HCT116 (cell line): ENCODE measurements around the gene ZNF474. TPM values are rescaled to one million over a fixed set of nuclear protein-coding genes. Genes with fewer than 3 reads are reported as not detected.

ENCODE experiments used
- ATAC-seq: fragments of 200-7000 bp; cut with Tn5 transposase; 2 replicates; pipeline ENCODE4 v1.9.1; 2020; ENCODE audit warnings: mild to moderate bottlenecking, moderate library complexity
- BruUV-seq: library from RNA; stranded (reverse); fragments of 400-500 nt; replicated peaks from 2 replicates; lab custom pipeline; 2021; lab: Mats Ljungman, UMichigan
- CTCF ChIA-PET: fragments of 300-600 bp; sonication (Branson Sonifier 250); formaldehyde crosslinking; loops from one replicate; lab custom pipeline; 2021; ENCODE audit warnings: antibody characterized with exemption; lab: Charles Lee
- POLR2A ChIA-PET: fragments of 300-600, 350-600 bp; sonication (Branson Sonifier 250); formaldehyde crosslinking; loops from one replicate; lab custom pipeline; 2021; ENCODE audit warnings: antibody characterized with exemption; lab: Charles Lee
- RAD21 ChIA-PET, 2 experiments: fragments of 300-600 bp; sonication (Branson Sonifier 250); formaldehyde crosslinking; loops; one replicate each; lab custom pipeline; 2023; ENCODE audit warnings: low total read pairs in 2 of 2; ENCODE audit not compliant: uncharacterized antibody in 2 of 2, unreplicated experiment in 2 of 2, low non-redundant PET in 1 of 2; lab: Charles Lee
- DNase-seq: peaks from one replicate; pipeline ENCODE4 v3.0.0-alpha.2; 2010; ENCODE audit warnings: low read depth, low spot score
- H2AFZ ChIP-seq: fragments of 200-600 bp; shearing (Covaris generic), sonication (generic); 2 replicates; pipeline ENCODE4 v1.6.1; 2017; ENCODE audit warnings: low read depth, mixed run types, mixed read lengths, antibody characterized with exemption, low read length; ENCODE audit not compliant: poor library complexity, severe bottlenecking
- H3K27ac ChIP-seq: 2 replicates; pipeline ENCODE4 v1.5.1; 2012; ENCODE audit warnings: low read depth, low read length
- H3K27me3 ChIP-seq: fragments of 200-600 bp; sonication (generic); 2 replicates; pipeline ENCODE4 v1.6.1; 2016; ENCODE audit warnings: mixed run types, low read length, mixed read lengths; ENCODE audit not compliant: insufficient read depth
- H3K36me3 ChIP-seq, 2 experiments: fragments of 200-500 bp in 1 of 2; fragments of 200-600 bp in 1 of 2; sonication (Bioruptor generic) in 1 of 2; sonication (generic) in 1 of 2; 2 replicates each; pipeline versions ENCODE4 v1.5.1 to v1.6.1; 2014 to 2016; ENCODE audit warnings: low read length in 2 of 2, inconsistent platforms in 1 of 2, mixed read lengths in 1 of 2, mixed run types in 1 of 2; ENCODE audit not compliant: insufficient read depth in 2 of 2, control insufficient read depth in 1 of 2
- H3K4me1 ChIP-seq, 2 experiments: fragments of 200-600 bp in 1 of 2; sonication (generic) in 1 of 2; 2 replicates each; pipeline versions ENCODE4 v1.5.1 to v1.6.1; 2012 to 2017; ENCODE audit warnings: low read length in 2 of 2, inconsistent platforms in 1 of 2, mild to moderate bottlenecking in 1 of 2, mixed read lengths in 1 of 2, mixed run types in 1 of 2, moderate library complexity in 1 of 2; ENCODE audit not compliant: insufficient read depth in 2 of 2, control insufficient read depth in 1 of 2
- H3K4me2 ChIP-seq: fragments of 200-600 bp; sonication (generic); 2 replicates; pipeline ENCODE4 v1.6.1; 2017; ENCODE audit warnings: mixed run types, low read length, mixed read lengths
- H3K4me3 ChIP-seq, 2 experiments: fragments of 200-600 bp in 1 of 2; sonication (generic) in 1 of 2; replicated peaks in 1 of 2; 2 replicates each; pipeline ENCODE4 v1.5.1; 2011 to 2016; ENCODE audit warnings: low read length in 2 of 2, control low read depth in 1 of 2, low read depth in 1 of 2, mild to moderate bottlenecking in 1 of 2, mixed read lengths in 1 of 2, mixed run types in 1 of 2
- H3K79me2 ChIP-seq: fragments of 200-600 bp; sonication (generic); 2 replicates; pipeline ENCODE4 v1.6.1; 2017; ENCODE audit warnings: mild to moderate bottlenecking, mixed run types, low read length, moderate library complexity, mixed read lengths; ENCODE audit not compliant: insufficient read depth
- H3K9ac ChIP-seq: fragments of 200-600 bp; sonication (generic); 2 replicates; pipeline ENCODE4 v1.6.1; 2016; ENCODE audit warnings: low read length, mixed read lengths
- H3K9me2 ChIP-seq: fragments of 200-600 bp; sonication (generic), shearing (Covaris generic); 2 replicates; pipeline ENCODE4 v1.6.1; 2017; ENCODE audit warnings: mixed run types, mild to moderate bottlenecking, moderate library complexity; ENCODE audit not compliant: insufficient read depth
- H3K9me3 ChIP-seq, 2 experiments: fragments of 200-500 bp in 1 of 2; fragments of 200-600 bp in 1 of 2; sonication (Bioruptor generic) in 1 of 2; sonication (generic) in 1 of 2; 2 replicates each; pipeline ENCODE4 v1.6.1; 2014 to 2017; ENCODE audit warnings: low read length in 2 of 2, mixed read lengths in 2 of 2, inconsistent platforms in 1 of 2, low read depth in 1 of 2, mild to moderate bottlenecking in 1 of 2, mixed run types in 1 of 2, moderate library complexity in 1 of 2; ENCODE audit not compliant: control insufficient read depth in 1 of 2, insufficient read depth in 1 of 2
- H4K20me1 ChIP-seq: fragments of 200-600 bp; sonication (generic), shearing (Covaris generic); 2 replicates; pipeline ENCODE4 v1.6.1; 2017; ENCODE audit warnings: mixed run types, mild to moderate bottlenecking, moderate library complexity; ENCODE audit not compliant: insufficient read depth
- CEBPB ChIP-seq: IDR thresholded peaks from 2 replicates; pipeline ENCODE4 v1.6.1; 2012; ENCODE audit warnings: low read depth
- CTCF ChIP-seq, 3 experiments: fragments of 200-600 bp in 1 of 3; sonication (generic) in 1 of 3; IDR thresholded peaks in 2 of 3; conservative IDR thresholded peaks in 1 of 3; 2 replicates each; pipeline ENCODE4 v1.5.1; 2012 to 2017; ENCODE audit warnings: low read depth in 2 of 3, low read length in 2 of 3, antibody characterized with exemption in 1 of 3, borderline replicate concordance in 1 of 3, control low read depth in 1 of 3, mild to moderate bottlenecking in 1 of 3, mixed read lengths in 1 of 3, mixed run types in 1 of 3, moderate library complexity in 1 of 3; ENCODE audit not compliant: insufficient read depth in 1 of 3
- EGR1 ChIP-seq: IDR thresholded peaks from 2 replicates; pipeline ENCODE4 v1.6.1; 2012; ENCODE audit warnings: low read depth
- FOSL1 ChIP-seq: IDR thresholded peaks from 2 replicates; pipeline ENCODE4 v1.6.1; 2012; ENCODE audit warnings: low read depth
- JUND ChIP-seq: IDR thresholded peaks from 2 replicates; pipeline ENCODE4 v1.6.1; 2012
- POLR2A ChIP-seq: IDR thresholded peaks from 2 replicates; pipeline ENCODE4 v1.7.0; 2011; ENCODE audit warnings: borderline replicate concordance; ENCODE audit not compliant: insufficient read depth, insufficient read length; ENCODE audit errors: extremely low read depth
- POLR2AphosphoS5 ChIP-seq: IDR thresholded peaks from 2 replicates; pipeline ENCODE4 v1.6.1; 2011; ENCODE audit warnings: mild to moderate bottlenecking, low read depth, low read length, moderate library complexity
- RAD21 ChIP-seq: IDR thresholded peaks from 2 replicates; pipeline ENCODE4 v1.6.1; 2012; ENCODE audit warnings: low read depth, mild to moderate bottlenecking
- SRF ChIP-seq: IDR thresholded peaks from 2 replicates; pipeline ENCODE4 v1.6.1; 2012; ENCODE audit warnings: low read depth
- YY1 ChIP-seq: IDR thresholded peaks from 2 replicates; pipeline ENCODE4 v1.6.1; 2011; ENCODE audit warnings: low read length, low read depth, moderate library complexity, mild to moderate bottlenecking; ENCODE audit not compliant: insufficient replicate concordance; ENCODE audit errors: extremely low read depth
- ZBTB33 ChIP-seq: IDR thresholded peaks from 2 replicates; pipeline ENCODE4 v1.6.1; 2011; ENCODE audit warnings: mild to moderate bottlenecking, low read length, moderate library complexity; ENCODE audit not compliant: insufficient replicate concordance; ENCODE audit errors: extremely low read depth
- ZNF274 ChIP-seq: fragments of 200-500 bp; sonication (Bioruptor generic); IDR thresholded peaks from 2 replicates; pipeline ENCODE4 v1.6.1; 2014; ENCODE audit warnings: mild to moderate bottlenecking, low read depth, low read length, inconsistent platforms
- intact Hi-C: fragments of 100-400 bp; cut with micrococcal nuclease; formaldehyde crosslinking; loops from 2 replicates; pipeline ENCODE4 v1.10.0; 2022
- total RNA-seq: library from RNA; stranded (reverse); gene quantifications from one replicate; pipeline ENCODE4 v1.2.1, GENCODE V29; 2021; ENCODE audit not compliant: unreplicated experiment
- TF ChIP-seq, protein P1 (sequence below): IDR thresholded peaks from 2 replicates; pipeline ENCODE4 v1.6.1; 2012
- TF ChIP-seq, protein P2 (sequence below): IDR thresholded peaks from 2 replicates; pipeline ENCODE4 v1.6.1; 2012

ZNF474 gene
- total RNA-seq, 1 experiment from 2014 or later, result 0.37 TPM

GRCh38 chr5:122118356-122118948, 10.9 kb upstream of the ZNF474 start:
- ChIA-PET POLR2A (no interaction called here), RAD21 (no interaction called here), CTCF (interaction anchor here (1.2 kb wide), 1 partner anchor 27 kb away, joined by 3 read pairs; no protein-coding TSS in a partner anchor)
- Histone ChIP-seq H3K36me3 (no peaks in the 10 kb centered on the region), H3K9me3 (no peaks in the 10 kb centered on the region), H4K20me1 (no peaks in the 10 kb centered on the region), H3K27me3 (no peaks in the 10 kb centered on the region), H3K27ac (no peak overlapping the region), H3K4me2 (no peak overlapping the region), H2AFZ (no peak overlapping the region), H3K79me2 (no peaks in the 10 kb centered on the region), H3K4me1 (peaks cover 0 to 6% of the 10 kb centered on the region in 2 experiments; a peak in 1 of 4 replicates), H3K9me2 (no peaks in the 10 kb centered on the region), H3K4me3 (no peak overlapping the region), H3K9ac (no peak overlapping the region)
- ATAC-seq (no peak), DNase-seq (no peak)
- TF ChIP-seq EGR1, result no peak
- TF ChIP-seq POLR2AphosphoS5, result no peak
- no peak for TF ChIP-seq POLR2A
- TF ChIP-seq ZNF274, result no peak
- no peak for TF ChIP-seq RAD21
- TF ChIP-seq, protein P1, sequence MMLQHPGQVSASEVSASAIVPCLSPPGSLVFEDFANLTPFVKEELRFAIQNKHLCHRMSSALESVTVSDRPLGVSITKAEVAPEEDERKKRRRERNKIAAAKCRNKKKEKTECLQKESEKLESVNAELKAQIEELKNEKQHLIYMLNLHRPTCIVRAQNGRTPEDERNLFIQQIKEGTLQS, result no peak
- TF ChIP-seq FOSL1, result no peak
- no peak for TF ChIP-seq SRF
- no peak for TF ChIP-seq JUND
- no peak for TF ChIP-seq CEBPB
- BruUV-seq, result no TSS peak
- intact Hi-C loops, result no loop called here

DNA sequence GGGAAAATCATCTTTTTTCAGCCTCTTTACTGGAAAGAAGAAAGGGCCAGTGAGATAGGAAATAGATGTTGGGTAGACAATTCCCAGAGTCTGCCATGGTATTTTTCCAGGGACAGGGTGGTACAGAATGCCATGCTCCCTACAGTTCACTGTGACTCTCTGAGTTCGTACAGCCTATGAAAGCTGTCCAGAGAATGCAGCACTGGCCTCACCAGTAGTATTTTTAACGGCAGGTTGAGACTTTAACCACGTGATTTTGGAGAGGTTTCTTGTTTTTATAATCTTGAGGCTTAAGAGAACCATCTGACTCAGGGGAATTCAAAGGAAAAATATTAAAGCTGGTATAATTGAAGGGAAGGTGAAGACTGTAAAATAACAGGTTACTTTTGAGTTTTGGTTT, 10.1 kb upstream of the ZNF474 start:
- CTCF ChIA-PET, result no interaction called here
- ATAC-seq (no peak), DNase-seq (no peak)
- no TSS peak for BruUV-seq
- Histone ChIP-seq H2AFZ (no peak overlapping the region), H3K27me3 (no peaks in the 10 kb centered on the region), H3K9me3 (no peaks in the 10 kb centered on the region), H3K9ac (no peak overlapping the region), H3K36me3 (no peaks in the 10 kb centered on the region), H4K20me1 (no peaks in the 10 kb centered on the region), H3K9me2 (no peaks in the 10 kb centered on the region), H3K4me2 (no peak overlapping the region), H3K79me2 (no peaks in the 10 kb centered on the region), H3K27ac (no peak overlapping the region), H3K4me1 (peaks cover 0 to 6% of the 10 kb centered on the region in 2 experiments; a peak in 1 of 4 replicates), H3K4me3 (no peak overlapping the region)
- RAD21 ChIA-PET, result no interaction called here
- intact Hi-C loops, result no loop called here
- POLR2A ChIA-PET, result no interaction called here
- TF ChIP-seq SRF, result no peak
- TF ChIP-seq, protein P2, sequence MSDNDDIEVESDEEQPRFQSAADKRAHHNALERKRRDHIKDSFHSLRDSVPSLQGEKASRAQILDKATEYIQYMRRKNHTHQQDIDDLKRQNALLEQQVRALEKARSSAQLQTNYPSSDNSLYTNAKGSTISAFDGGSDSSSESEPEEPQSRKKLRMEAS, result no peak
- TF ChIP-seq CTCF (IDR thresholded peaks at IDR 0.05 in 2 of 3, conservative IDR thresholded peaks at IDR 0.05 in 1 of 3; ENCODE audit: borderline replicate concordance in 1 of 3, insufficient read depth in 1 of 3, low read depth in 2 of 3, low read length in 2 of 3), result no peak
- TF ChIP-seq FOSL1, result no peak
- no peak for TF ChIP-seq ZBTB33
- TF ChIP-seq JUND, result no peak
- no peak for TF ChIP-seq YY1
- TF ChIP-seq POLR2A, result no peak
